ENCODE measurements around the gene TMEFF2. TPM values are rescaled to one million over a fixed set of nuclear protein-coding genes. Genes with fewer than 3 reads are reported as not detected.

TMEFF2 gene
- total RNA-seq, 1 experiment from 2014 or later = not detected

DNA sequence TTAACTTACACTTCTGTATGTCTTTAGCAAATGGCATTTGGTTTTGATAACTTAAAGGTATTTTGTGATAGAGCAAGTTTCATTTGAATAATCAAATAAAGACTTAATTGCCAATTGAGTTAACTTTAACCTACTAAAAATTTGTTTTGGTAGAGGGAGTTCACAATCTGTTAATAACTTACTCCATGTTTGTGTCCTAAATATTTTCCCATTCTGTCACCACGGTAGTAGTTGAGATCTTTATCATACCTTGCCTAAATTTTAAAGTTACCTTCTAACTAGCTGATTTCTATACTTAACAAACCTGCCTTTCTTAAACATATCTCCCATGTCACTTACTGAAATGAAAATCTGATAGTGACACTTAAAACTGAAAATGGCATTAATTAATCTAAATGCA lies 127.1 kb downstream of the TMEFF2 start:
- no peak for DNase-seq (ENCODE audit: low read depth)

DNA sequence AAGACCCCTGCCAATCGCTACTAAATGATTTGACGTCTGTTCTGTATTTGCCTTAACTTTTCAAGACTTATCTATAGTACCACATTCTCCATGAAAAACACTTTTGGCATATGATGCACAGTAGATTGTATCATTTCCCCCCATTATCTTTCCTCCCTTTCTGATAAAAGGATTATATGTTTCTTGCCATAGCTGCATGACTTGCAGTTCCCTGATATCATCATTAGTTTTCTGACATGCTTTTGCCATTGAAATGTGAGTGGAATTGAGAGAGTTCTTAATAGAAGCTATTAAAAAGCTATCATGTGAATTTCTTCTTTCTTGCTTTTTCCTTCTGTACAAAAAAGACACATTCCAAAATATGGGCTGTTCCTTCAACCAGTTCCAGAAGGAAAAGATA lies 130.3 kb downstream of the TMEFF2 start:
- no peak for DNase-seq (ENCODE audit: low read depth)

DNA sequence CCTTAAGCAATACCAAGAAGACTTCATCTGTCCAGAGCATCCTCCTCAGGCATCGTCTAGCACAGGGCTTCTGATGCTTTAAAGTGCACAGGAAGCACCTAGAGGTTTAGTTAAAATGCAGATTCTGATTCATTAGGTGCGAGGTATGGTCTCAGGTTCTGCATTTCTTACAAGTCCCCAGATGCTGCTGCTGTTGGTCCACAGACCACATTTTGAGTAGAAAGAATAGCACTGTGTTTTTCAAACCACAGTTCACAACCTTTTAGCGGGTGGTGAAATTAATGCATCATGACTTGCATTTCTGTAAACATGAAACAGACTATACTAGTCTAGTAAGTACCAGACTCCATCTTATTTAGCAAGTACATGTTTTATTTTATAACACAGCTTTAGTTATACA lies 134.6 kb downstream of the TMEFF2 start:
- DNase-seq (ENCODE audit: low read depth) = no peak

DNA sequence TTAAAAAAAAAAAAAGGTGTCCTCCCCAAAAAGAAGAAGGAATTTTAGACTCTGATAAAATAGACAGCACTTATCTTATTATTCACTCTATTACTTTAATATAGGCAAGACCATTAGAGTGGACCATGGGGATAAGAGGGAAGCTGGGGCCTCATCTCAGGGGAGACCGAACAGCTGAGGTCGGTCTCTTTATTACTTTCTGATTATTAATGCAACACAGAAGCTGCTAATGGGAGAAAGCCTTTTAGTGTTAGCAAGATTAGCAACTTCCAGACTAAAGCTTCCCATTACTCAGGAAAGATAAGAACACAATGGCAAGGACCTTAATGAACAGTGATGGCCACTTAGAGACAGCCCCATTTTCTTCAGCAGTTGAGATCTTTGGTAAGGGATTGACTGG lies 135.5 kb downstream of the TMEFF2 start:
- DNase-seq (ENCODE audit: low read depth) = no peak

DNA sequence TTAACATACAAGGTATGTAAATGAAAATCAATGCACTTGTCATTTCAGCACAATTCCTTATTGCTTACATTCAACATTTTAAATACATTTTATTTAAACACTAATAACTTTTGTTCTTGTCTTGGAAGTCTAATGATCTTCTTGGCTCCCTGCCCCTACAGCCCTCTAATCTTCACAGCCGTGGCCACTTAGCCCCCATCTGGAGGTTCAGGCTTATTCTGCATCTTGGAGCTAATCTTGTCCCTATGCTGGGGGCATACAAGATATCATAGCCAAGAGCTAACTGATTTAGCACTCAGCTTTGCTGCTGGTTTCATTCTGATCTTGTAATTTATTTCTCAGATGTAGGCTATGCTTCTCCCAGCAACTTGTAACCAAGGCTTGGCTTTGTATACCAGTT lies 140.8 kb downstream of the TMEFF2 start:
- no peak for DNase-seq (ENCODE audit: low read depth)

DNA sequence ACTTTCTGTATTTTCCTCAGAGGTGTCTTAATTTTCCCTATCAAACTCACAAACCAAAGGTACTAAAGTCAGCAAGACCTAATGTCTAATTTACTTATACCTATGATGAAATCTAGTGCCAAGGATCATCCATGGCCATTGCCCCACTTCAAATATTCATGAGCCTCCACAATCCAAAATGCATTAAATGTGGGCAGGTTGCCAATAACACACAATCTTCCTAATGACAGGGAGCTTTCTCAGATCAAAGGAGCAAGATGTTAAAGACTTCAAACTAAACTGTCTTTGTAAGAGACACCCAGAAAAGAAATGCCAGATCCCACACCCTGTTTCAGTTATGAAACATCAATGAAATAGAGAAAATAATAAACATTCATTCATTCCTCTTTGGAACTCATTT lies 143.2 kb downstream of the TMEFF2 start:
- no peak for DNase-seq (ENCODE audit: low read depth)

DNA sequence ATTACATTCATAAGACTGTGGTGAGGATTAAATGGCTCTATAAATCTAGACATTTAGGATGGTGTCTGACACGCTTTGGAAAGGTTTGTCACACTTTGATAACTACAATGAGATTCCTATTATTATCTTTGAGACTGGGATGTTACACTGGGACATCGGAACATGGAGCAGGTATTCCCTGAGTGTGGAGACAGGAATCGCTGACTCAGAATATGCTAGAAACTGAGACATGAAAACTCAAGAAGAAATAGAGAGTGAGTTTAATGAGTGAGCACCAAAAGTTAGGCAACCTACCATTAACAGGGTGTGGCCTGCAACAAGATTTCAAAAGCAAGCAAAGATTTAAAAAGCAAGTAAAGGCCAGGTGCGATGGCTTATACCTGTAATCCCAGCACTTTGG lies 145.4 kb downstream of the TMEFF2 start:
- DNase-seq (ENCODE audit: low read depth) = no peak

DNA sequence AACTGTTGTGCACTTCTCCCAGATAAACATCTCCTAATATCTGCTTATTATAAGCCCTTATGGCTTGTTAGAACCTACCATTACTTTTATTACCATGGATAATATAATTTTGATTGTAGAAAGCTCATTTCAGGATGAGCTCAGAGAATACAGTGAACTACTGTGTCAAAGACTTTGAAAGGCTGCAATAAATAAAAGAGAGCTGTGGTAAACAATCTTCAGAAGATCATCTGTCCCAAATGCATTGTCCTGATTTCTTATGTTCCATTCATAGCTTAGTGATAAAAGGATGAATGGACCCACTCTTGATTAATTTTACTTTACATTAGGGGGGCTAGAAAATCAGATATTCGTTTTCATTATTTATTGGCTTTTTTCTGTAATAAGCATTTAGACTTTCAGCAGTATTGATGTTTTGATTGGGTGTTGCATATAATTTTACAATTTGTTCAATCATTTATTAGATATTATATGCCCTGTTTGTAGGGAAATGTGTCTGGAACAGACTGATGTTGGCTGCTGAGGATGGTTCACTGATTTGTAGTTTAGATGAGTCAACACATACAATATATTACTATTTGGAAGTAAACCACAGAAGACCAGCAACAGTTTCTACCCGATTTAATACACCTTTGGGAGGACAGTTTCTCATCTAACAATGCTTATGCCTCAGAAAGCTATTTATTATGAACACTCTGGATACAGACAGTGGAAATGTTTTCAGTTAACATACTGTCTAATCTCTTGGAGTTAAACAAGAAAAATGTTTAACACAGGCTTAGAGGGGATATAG lies 147.2 kb downstream of the TMEFF2 start:
- no peak for DNase-seq (ENCODE audit: low read depth)

DNA sequence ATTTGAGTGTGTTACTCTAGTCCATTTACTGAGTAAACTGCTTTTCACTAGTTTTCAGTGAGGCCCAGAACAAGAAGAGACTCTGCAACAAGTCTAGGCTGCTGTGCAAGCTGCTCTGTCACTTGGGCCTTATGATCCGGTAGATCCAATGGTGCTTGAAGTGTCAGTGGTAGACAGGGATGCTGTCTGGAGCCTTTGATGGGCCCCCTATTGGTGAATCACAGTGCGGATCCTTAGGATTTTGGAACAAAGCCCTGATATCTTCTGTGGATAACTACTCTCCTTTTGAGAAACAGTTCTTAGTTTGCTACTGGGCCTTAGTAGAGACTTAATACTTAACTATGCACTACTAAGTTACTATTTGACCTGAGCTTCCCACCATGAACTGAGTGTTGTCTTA lies 150.2 kb downstream of the TMEFF2 start:
- no peak for DNase-seq (ENCODE audit: low read depth)

DNA sequence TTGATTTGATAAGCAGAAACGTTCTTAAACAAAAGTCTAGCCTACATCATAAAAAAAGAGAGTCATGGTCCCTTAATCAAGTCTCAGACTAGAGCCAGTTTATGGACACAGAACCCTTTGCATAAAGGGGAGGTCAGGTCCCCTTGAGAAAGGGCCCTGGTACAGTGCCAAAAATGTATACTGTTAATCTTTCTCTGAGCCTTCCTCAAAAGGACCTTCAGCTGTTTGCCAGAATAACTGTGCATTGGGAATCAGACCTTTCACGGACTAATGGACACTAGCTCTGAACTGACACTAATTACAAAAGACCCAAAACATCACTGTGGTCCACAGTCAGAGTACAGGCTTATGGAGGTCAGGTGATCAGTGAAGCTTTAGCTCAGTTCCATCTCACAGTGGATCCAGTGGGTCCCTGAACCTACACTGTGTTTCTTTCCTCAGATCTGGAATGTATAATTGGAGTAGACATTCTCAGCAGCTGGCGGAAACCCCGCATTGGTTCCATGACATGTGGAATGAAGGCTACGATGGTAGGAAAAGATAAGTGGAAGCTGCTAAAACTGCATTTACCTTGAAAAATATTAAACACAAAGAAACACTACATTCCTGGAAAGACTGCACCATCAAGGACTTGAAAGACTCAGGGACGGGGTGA lies 151.4 kb downstream of the TMEFF2 start:
- no peak for DNase-seq (ENCODE audit: low read depth)

DNA sequence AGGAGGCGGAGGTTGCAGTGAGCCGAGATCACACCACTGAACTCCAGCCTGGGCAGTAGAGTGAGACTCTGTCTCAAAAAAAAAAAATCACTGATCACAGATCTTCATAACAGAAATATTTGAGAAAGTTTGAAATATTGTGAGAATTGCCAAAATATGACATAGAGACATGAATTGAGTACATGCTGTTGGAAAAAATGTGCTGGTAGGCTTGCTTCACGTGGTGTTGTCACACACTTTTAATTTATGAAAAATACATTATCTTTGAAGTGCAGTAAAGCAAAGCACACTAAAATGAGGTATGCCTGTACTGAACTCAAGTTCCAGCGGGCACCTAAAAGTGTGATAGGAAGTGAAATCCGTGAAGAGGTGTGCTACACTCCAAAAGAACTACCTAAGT lies 152.6 kb downstream of the TMEFF2 start:
- DNase-seq (ENCODE audit: low read depth) = no peak

DNA sequence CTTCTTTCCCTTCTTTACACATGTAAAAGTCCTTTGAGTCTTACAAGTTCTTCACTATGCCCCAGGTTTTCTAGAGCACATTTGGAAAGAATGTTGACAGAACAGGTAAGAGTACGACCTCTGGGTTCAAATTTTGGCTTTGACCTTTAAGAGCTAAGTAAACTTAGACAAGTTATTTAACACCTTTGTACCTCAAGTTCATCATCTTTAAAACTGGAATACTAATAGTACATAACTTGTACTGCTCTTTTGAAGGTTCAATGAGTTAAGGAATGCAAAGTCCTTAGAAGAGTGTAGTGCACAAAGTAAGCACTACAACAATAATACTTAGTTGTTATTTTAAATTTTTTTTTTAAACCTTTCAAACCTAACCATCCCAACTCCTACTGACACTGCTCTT lies 156.6 kb downstream of the TMEFF2 start:
- DNase-seq (ENCODE audit: low read depth) = no peak

DNA sequence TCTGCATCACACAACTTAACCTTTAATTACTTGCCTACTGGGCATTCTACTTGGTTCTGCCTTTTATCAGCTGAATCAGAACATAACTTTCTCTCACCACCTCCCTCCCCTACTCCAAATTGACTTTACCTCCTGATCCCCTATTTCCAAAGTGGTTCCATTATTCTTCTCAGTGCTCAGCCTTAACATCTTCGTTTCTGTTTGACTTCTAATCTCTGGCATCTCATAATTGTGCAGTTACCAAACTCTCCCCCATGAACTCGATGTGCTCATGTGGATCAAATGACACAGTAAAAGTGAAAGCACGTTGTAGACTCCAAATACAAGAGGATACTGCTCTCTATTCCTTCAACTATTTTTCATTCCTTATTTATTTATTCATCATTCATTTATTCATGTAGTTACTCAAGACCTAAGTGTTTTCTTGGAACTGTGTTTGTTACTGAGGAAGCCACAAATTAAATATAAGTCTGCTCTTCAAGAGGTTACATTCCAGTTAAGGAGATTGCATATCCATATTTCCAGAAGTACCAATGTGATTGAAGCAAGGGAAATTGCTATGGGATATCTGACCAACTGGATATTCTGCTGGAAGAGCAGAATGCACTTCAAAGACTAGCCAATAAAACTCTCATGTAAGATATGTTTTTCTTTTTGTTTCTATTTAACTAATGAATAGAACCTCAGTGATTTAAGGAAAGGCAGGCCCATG lies 158.8 kb downstream of the TMEFF2 start:
- peak; percentile 42 for DNase-seq (ENCODE audit: low read depth)

DNA sequence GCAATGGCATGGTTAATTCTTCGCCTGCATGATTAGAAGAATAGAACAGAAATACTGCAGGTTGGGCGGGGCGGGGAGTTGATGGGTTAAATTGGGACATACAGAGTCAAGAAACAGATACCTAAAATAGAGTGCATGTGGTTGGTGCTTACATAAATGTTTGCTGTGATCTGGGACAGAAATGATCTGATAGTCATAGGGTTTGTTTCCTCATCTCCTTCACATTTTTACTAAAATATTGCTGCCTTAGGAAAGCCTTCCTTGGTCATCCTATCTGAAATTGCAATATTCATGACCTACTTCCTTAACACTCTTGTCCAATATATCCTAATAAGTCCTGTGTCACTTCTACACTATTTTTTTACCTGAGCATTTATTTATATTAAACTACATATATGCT lies 163.9 kb downstream of the TMEFF2 start:
- DNase-seq (ENCODE audit: low read depth) = no peak

DNA sequence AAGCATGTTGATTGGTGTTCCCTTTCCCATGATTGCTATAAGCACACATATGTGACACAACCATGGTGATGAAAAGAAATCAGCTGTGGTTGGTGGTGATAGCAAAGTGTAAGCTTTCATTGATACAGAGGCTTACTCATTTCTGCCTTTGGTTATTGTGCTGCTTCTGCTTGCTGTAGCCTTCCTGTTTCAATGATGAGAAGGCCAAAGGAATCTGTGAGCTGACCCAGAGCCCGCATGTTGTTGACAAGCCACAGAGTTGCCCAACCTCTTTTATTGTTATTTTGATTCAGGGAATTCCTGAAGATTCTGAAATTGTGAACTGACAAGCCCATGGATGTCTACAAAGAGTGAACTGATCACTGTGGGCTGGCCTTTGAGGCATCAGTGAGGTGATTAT lies 164.4 kb downstream of the TMEFF2 start:
- no peak for DNase-seq (ENCODE audit: low read depth)

DNA sequence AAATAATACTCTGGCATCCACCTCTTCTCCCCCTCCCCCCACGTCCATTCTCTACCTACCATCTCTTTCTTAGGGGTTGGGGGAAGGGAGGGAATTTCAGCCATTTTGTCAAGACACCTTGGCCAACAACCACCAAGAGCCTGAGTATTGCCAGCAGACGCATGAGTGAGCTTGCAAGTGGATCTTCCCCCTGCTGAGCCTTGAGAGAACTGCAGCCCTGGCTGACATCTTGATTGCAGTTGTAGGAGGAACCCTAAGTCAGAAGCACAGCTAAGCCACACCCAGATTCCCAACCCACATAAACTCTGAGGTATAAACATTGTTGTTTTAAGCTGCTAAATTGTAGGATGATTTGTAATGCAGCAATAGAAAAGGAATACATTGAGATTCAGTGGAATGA lies 165.6 kb downstream of the TMEFF2 start:
- peak; percentile 26 for DNase-seq (ENCODE audit: low read depth)

DNA sequence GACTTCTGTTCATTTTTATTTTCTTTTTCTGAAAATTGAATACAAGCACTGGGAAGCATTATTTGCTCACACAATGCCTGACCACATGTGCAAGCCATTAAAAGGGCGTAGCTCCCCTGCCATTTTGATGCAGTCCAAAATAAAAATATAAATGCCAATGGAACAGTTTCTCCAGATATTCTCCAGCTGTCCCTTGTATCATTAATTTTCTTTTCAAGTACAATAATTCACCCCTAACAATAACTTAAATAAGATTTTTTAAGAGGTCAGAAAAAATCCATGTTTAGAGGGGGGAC lies 168.0 kb downstream of the TMEFF2 start:
- DNase-seq (ENCODE audit: low read depth) = no peak

DNA sequence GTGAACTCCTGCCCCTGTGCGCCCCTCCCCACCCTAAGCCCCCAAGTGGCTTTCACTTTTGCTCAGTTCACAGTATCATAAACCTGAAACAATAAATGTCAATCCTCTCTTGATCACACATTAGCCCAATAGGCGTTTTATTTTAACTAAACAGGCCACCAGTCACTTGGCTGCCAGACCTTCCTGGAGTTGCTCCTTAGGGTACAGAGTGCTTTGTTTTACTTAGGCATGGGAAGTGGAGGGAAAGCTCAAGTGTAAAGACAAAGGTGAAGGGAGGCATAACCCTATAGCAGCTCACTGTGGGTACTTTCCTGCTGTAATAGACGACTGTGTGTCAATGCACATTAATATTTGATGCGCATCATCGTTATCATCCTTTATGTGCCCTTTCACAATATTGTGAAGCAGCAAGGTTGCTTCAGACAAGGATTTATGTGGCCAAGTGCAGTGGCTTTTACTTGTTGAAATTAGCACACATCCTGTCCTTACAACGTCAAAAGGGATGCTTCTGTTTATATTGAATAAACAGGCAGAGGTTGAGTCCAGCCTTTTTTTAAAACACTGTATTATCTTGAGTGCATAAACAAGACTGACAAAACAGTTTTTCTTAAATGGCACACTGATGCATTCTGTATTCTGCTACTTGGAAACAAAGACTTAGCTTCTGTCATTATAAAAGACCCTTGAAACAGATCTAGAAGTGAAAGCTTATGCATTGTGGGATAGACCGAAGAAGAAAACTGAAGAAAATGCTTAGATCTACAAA lies 168.5 kb downstream of the TMEFF2 start:
- no peak for DNase-seq (ENCODE audit: low read depth)

DNA sequence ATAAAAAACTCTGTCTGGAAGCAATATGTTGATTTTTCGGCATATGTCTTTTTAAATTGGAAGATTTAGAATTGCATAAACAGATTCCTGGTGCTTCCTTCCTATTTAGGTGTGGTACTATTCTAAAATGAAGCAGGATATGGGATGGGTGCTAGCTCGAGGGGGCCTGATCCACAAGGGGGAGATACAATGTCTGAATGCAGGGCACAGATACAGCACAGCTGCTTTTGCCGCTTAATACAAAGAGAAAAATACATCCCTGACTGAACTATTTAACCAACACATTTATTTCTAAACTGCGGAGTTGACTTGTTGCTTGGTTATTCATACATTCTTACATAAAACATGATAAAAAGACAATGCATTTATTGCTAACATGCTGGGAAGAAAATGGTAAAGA lies 169.1 kb downstream of the TMEFF2 start:
- DNase-seq (ENCODE audit: low read depth) = no peak

DNA sequence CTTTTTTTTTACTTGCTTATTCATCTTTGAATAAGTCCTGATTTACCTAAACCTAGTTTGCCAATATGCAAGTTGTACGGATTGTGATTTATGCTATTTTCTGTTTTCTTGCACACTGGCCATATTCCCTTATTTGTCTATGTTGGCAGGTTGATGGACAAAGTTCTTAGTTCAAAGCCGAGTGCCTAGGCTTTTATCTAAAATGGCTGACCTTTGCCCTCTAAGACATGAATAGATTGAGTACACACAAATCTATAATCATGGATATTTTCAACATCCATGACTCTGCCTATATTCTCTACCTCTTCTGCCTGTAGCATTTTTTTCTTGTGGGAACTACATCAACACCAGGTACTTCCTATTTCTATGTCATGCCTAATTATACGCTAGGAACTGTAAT lies 171.7 kb downstream of the TMEFF2 start:
- no peak for DNase-seq (ENCODE audit: low read depth)

DNA sequence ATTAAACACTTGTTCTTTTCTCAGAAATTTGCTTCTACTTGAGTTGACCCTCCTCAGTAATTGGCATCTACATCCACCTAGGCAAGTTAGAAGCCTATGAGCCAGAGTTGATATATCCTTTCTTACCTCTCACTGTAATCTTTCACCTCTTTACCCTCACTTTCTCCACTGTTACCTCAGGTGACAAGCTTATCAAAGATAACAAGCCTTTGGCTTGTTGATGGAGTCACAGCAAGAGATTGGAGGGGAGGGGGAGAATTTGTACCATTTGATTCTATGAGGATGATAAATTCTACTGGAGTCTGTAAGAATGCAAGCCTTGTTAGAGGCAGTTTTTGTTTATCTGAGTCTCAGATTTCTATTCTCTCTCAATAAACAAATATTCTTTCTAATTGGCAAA lies 176.9 kb downstream of the TMEFF2 start:
- no peak for DNase-seq (ENCODE audit: low read depth)

DNA sequence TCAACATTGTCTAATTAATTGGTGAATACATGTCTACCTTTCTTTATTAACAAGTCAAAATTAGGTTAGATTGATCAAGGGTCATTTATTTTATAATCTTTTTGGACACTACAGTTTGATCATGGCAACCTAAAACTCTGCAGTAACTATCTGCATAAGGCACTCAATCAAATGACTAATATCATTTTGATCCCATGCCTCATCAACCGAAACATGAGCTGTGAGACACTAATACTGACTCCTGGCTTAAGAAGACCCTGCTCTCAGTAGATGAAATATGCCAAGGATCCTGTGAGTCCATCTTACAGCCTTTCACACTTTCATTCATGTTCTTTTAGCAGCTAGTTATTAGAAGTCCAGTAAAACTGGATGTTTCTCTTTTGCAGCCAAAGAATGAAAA lies 178.5 kb downstream of the TMEFF2 start:
- peak; percentile 8 for DNase-seq (ENCODE audit: low read depth)

DNA sequence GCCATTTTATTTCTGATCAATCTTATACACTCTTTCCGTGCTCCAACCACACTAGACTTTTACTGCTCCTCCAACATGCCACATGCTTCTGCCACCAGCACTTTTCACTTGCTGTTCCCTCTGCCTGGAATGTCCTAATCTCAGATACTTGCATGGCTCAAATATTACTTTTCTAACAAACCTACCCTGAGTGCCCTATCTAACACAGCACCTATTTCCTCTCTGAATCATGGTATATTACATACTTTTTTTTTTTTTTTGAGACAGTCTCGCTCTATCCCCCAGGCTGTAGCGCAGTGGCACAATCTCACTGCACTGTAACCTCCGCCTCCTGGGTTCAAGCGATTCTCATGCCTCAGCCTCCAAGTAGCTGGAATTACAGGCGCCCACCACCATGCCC lies 181.5 kb downstream of the TMEFF2 start:
- no peak for DNase-seq (ENCODE audit: low read depth)

Data from Daoy (cell line).